Medulla oblongata (tissue), 1 donor: ENCODE data around the gene OR56B4.
"Not testable (repeated sequence)": the region's sequence is repeated elsewhere in the genome, so short reads cannot be mapped to it uniquely, and the experiment has no call there.

Experiments used
- DNase-seq: peaks from one replicate; pipeline ENCODE4 v3.0.0-alpha.2; 2015; ENCODE audit errors: extremely low spot score

The OR56B4 gene, protein sequence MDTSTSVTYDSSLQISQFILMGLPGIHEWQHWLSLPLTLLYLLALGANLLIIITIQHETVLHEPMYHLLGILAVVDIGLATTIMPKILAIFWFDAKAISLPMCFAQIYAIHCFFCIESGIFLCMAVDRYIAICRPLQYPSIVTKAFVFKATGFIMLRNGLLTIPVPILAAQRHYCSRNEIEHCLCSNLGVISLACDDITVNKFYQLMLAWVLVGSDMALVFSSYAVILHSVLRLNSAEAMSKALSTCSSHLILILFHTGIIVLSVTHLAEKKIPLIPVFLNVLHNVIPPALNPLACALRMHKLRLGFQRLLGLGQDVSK

DNA sequence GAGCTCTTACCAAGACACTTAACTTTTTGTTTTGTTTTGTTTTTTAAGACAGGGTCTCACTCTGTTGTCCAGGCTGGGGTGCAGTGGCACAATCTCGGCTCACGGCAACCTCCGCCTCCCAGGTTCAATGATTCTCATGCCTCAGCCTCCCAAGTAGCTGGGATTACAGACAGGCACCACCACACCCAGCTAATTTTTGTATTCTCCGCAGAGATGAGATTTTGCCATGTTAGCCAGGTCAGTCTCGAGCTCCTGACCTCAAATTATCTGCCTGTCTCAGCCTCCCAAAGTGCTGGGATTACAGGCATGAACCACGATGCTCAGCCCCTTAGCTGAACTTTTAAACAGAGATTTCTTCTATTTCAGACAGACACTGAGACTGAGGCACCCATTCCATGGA lies at the start of gene OR56B4:
OR56B4 (plus strand) TSS at position 301 of the 400 bp plus-strand sequence; CDS start at position 396, 95 bp downstream.
- DNase-seq = not testable (repeated sequence)

DNA sequence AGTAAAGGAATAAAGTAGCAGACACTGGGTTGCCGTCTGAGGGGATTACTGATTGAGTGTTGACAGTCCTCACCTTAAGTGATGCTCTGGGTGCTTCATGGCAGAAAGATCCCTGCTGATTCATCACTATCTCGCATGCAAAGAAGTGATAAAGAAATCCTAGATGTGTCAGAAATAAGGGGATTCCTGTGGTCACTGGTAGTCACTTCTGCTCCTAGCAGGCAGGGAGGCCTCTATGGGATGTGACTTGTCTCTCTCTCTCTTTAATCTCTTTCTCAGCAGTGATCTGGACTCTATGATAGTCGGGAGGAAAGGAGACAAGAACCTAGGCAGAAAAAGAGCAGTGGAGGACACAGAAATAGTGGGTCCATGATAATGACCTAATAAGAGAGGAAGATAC lies 46.0 kb upstream of the OR56B4 start:
- DNase-seq = no peak

DNA sequence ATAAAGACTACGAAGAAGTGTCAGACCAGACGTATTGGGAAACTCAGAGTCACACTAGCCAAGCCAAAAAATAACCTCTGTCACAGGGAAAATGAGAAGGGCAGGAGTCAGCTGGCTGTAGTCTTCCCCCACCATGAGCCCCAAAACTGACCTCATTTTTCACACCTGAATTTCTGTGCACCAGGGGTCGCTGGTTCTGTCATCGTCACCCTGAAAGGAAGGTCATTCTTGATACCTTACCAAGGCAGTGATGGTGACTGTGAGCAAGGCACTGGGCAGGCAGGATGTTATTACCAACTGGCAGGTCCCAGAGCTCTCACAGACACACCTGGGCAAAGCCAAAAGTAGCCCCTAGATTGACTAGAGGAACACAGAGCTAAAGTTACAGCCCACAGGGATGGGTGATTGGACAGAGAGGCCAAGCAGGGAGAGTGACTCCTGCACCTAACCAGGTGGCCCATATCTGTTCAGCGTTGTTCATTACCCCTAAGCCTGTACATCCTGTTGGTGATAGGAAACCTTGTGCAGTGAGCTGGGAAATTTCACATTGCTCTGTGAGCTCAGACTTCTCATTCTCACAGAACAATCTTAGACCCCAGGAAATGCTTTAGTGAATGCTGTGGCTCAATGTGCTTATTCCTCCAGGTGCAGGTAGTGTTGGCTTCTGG lies 44.7 kb upstream of the OR56B4 start:
- DNase-seq = no peak

DNA sequence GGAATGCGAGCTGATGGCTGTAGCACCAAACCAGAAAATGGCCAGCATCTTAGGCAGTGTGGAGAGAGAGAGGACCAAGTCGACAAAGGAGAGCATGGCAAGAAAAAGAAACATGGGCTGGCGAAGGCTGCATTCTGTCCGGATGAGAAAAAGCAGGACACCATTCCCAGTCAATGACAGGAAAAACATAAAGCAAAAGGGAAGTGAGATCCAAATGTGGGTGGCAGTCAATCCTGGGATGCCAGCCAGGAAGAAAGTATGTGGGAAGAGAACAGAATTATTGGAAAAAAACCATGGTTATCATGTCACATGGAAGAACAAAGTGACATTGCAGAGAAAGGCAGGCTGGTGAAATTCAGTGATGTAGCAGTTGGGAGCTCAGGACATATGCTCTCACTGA lies 40.0 kb upstream of the OR56B4 start:
- no peak for DNase-seq

DNA sequence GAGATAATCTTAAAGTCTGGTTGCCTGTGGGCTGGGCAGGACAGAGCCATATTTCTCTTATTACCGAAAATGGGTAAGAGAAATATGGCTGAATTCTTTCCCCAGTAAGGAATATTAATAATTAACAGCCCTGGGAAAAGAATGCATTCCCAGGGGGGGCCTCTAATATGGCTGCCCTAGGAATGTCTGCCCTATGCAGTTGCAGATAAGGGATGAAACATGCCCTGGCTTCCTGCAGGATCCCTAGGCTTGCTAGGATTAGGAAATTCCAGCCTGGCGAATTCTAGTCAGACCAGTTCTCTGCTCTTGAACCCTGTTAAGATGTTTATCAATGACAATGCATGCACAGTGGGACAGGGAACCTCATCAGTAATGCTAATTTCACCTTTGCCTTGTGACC lies 31.0 kb upstream of the OR56B4 start:
- not testable (repeated sequence) for DNase-seq

DNA sequence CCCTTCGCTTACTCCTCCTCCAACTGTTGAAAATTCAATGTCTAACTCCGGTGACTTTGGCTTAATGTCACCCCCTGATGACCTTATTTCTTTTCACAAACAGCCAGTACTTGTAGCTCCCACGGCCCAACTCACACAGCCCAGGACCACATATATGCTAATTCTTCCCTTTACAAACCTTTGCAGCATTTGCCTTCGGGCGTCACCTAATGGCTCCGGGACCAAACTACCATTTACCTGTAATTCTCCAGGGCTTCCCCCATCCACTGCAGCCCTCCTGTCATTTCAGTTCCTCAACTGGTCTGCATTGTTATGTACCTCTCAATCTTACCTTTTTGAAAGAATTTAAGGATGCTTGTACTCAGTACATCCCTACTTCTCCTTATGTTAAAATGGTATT lies 29.8 kb upstream of the OR56B4 start:
- DNase-seq = no peak

DNA sequence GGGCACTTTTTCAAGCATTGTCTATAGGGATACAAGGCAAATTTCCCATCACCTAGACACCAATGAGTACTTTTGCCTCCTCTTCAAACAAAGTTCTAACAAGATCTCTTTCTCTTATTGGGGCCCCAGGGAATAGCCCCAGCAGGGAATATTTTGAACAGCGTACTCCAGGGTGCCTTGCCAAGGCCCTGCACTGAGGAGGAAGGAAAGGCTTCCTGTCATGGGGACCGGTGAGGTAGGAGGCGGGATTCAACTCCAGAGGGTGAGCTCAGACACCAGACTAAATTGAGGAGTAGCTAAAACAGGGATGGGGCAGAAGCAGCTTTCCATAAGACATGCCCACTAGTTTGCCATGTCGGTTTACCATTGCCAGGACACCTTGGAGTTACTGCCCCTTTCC lies 28.0 kb upstream of the OR56B4 start:
- no peak for DNase-seq

DNA sequence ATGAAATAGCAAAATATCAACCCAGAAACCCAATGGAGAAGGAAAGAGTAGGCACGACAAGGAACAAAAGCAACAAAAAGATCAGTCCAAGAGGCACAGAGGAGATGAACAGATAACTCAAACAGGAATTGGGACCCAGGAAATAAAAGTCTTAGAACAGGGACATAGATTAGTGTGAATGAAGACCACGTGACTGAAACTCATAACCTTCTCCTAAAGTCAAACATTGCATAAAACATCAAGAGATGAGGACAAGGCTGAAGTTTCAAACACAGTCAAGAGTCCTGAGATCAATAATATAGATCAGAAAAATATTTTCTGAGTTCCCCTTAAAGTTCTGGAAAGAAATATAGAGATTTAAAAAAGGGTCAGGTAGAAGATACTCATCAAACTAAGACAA lies 24.4 kb upstream of the OR56B4 start:
- no peak for DNase-seq

DNA sequence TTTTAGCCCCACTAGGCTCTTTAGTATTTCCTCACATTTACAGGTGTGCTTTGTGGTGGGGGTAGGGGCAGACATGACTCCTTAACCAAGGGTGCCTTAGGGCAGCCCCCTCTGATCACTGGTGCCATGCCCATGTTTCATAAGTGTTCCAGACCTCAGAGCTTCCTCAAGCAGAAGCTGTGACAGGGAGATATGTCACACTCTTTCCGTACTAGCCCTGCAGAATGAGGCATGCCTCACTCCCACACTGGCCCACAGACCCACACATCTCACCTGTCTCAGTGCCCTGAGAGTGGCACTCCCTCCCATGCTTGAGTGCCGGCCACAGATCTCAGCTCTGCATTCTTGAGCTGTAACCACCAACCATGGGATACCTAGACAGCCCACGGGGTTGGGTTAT lies 22.9 kb upstream of the OR56B4 start:
- DNase-seq = no peak

DNA sequence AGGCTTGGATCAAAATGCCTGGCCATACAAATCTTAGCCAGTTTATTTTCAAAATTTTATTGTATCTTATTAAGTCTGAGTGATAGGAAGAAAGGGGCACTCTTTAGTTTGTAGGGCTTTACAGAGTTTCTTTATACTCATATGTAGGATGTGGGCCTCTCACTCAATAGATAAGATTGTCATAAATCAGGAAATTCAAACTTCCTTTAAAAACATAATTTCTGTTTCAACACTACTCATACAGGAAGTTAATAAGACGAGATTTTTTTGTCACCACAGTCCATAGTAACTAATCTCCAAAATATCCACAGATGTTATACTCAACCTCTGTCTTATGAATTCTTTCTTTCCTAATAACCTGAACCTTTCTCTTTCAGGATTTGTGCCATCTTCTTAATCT lies 13.3 kb upstream of the OR56B4 start:
- no peak for DNase-seq

DNA sequence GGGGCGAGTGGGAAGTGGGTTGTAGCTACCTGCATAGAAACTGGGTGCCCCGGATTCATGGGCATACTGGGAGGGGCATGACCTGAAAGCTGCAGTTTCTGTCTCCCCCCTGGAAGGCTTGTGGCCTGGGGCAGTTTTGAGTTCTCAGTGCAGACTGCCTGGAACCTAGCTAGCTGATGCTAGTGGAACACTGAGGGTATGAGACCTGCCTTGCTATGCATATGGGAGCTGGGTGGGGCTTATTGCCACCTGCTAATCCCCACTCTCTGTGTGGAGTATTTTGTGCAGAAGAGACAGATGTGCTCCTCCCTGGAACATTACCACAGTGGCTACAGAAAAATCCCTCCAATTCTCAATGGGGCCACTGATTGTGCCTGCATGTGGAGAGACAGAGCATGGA lies 11.7 kb upstream of the OR56B4 start:
- no peak for DNase-seq

DNA sequence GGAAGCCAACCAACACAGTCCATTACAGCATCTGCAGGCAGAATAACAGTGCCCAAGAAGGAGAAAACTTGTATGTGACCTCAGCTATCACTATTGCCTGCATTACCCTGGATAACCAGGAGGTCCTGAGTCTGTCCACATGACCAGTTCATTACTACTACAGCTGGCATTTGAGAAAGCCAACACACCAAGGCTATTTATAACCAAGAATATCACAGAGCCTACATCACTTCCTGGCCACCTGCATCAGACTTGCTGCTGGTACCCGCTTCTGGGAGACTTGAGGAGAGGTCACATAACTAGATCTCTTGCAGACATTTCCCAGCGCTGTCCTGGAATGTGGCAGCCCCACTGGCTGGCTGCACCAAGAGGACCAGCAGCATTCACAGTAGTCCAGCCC lies 11.1 kb upstream of the OR56B4 start:
- DNase-seq = no peak

DNA sequence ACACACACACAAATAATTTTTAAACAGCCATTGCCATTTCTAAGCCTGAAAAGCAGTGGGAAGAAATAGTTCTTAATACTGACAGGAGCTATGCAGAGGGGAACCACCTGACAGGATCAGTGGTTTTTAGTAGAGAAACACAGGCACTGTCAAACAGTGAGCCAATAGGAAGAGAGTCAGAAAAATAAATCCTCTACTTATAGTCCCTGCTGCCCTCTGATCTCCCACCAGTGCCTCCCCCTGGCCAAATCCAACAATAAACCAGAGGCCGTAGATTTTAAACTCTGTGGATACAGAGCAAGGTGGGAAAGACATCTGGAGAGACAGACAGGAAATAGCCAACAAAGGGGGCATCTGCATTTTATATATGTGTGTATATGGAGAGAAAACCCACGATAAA lies 7.9 kb upstream of the OR56B4 start:
- no peak for DNase-seq

DNA sequence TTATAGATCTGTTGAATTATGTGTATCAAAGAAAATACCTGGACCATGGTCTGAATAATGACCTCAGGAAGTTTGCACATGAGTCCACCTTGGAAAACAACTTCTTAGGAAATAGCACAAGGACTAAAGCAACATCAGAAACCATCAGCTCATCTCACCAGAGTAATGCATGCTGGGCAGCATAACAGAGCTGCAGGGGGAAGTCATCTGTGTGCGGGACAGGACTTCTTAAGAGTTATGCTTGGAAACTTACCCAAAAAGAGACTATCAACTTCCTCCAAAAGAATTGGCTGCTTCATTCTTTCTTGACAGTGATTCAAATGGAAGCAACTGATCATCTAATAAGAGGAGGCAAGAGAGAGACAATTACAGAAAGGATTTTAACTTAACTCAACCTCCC lies 2.5 kb downstream of the OR56B4 start:
- peak; percentile 9 for DNase-seq

DNA sequence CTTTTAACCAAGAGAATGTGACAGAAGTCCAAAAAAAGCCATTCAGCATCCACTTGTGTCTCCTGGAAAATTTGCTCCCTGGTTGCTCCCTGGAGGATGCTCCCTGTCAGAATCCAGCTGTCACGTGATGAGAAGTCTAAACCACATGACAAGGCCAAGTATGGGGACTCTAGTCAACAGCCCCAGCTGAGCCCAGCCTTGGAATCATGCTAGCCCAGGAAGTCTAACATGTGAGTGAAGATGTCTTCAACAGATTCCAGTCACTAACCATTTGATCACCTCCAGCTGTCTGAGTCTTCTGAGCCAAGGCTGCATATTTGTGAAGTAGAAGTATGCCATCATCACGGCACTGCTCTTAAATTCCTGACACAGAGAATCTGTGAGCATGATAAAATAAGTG lies 4.2 kb downstream of the OR56B4 start:
- no peak for DNase-seq

DNA sequence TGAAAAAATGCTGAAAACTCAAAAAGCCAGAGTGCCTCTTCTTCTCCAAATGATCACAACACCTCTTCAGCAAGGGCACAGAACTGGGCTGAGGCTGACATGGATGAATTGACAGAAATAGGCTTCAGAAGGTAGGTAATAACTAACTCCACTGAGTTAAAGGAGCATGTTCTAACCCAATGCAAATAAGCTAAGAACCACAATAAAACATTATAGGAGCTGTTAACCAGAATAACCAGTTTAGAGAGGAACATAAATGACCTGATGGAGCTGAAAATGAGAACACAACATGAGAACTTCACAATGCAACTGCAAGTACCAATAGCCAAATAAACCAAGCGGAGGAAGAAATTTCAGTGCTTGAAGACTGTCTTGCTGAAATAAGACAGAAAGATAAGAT lies 9.2 kb downstream of the OR56B4 start:
- DNase-seq = no peak

DNA sequence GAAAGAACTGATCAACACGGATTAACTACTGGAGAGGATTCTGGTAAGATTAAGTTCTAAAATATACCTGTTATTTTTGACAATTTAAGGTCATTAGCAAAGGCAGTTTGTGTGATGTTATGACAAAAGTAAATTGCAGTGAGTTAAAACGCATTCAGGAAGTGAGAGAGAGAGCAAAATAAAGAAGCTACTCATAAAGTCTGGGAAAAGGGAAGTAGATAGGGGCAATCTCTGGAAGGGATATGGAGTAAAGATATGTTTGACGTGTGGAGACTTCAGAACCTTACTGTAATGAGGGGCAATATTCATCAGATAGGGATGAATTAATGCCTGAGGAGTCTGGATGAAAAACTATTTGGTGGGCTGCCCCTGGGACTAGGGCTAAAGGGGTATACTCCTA lies 16.8 kb downstream of the OR56B4 start:
- DNase-seq = no peak

DNA sequence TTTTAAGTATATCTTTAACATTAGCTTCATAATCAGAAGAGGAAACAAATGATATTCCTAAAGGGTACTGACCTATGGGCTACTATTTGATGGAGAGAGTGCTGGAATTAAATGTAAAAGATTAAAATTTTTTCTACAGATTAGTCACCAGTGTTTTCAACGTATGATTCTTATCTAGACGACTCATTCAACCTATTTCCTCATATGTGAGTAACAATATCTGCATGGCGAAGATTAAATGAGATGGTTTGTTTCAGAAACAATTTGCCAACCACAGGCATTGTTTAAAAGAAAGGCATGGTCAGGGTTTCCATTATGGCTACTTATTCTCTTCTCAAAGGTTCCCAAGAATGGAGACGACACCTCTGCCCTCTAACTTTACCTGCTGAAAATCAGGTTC lies 20.4 kb downstream of the OR56B4 start:
- DNase-seq = no peak

DNA sequence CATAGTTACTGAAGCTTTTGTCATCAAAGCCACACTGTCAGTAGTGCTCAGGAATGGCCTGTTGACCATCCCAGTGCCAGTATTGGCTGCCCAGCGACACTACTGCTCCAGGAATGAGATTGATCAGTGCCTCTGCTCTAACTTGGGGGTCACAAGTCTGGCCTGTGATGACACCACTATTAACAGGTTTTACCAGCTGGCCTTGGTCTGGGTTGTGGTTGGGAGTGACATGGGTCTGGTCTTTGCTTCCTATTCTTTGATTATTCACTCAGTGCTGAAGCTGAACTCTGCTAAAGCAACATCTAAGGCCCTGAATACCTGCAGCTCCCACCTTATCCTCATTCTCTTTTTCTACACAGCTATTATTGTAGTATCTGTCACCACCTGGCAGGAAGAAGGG lies 21.5 kb downstream of the OR56B4 start:
- DNase-seq = no peak

DNA sequence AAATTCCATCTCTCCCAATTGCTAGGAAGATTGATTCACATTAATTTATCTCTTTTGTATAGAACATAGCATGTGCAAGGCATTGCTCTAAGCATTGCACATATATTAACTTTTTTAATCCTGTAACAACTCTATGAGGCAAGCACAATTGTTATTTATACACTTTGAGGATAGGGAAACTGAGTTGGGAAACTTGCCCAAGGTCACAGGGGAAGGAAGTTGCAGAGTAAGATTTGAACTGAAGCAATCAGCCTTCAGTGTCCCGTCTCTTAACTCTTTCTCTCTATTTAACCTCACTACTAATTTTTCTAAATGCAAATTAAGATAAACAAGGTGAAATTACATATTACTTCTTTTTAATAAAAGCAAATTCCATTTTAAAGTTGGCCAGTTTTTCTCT lies 22.2 kb downstream of the OR56B4 start:
- peak; percentile 9 for DNase-seq

DNA sequence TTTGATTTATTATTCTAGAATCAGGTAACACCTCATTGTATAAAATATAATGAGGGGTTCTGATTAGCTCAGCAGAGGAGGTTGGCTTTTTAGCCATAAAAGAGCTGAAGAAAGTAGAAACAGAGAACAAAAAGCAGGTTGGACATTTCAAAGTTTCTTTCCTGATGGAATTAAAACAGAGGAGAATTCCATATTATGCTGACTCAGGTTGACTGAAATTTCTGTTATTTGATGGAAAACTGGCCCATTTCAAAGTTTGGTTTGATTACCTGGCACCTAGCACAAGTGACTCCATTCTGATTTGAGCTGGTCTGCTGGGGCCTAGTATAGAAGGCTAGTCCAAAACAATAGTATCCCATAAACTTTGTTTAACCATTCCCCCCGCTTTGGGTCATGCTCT lies 24.9 kb downstream of the OR56B4 start:
- no peak for DNase-seq

DNA sequence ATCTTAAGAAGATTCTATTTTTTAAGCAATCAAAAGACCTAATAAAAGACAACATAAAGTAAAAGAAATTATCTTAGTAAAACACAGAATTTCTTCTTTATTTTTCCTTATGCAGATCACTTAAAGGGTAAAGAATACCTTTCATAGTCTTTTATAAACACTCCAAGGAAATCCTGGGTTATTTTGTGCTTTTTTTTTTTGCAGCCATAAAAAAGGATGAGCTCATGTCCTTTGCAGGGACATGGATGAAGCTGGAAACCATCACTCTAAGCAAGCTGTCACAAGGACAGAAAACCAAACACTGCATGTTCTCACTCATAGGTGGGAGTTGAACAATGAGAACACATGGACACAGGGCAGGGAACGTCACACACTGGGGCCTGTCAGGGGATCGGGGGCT lies 28.5 kb downstream of the OR56B4 start:
- DNase-seq = not testable (repeated sequence)

DNA sequence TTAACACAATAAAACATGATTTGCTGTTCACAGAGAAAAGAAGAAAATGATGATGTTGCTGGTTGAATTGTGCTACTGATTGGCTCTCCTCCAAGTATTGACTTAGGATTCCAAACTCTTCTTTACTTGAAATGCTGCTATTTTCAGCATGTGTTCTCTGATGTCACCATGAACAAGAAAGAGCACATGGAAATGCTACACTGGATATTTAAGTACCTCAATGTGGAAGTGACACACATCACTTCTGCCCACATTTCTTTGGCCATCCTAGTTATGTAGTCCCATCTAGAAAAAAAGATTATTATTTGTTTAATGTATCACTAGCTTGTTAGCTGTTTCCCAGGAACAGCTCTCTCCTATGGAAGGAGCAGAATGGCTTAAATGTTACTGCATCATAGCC lies 35.5 kb downstream of the OR56B4 start:
- no peak for DNase-seq

DNA sequence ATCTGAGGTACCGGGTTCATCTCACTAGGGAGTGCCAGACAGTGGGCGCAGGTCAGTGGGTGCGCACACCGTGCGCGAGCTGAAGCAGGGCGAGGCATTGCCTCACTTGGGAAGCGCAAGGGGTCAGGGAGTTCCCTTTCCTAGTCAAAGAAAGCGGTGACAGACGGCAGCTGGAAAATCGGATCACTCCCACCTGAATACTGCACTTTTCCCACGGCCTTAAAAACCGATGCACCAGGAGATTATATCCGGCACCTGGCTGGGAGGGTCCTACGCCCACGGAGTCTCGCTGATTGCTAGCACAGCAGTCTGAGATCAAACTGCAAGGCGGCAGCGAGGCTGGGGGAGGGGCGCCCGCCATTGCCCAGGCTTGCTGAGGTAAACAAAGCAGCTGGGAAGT lies 36.3 kb downstream of the OR56B4 start:
- not testable (repeated sequence) for DNase-seq
